Anterior cingulate cortex (tissue), 58 donors: ENCODE measurements around the gene KRTDAP.

Experiments
- DNase-seq, 58 donors: peaks; one replicate each; lab custom pipeline; 2025; lab: John Stamatoyannopoulos, UW

The KRTDAP gene, protein sequence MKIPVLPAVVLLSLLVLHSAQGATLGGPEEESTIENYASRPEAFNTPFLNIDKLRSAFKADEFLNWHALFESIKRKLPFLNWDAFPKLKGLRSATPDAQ

DNA sequence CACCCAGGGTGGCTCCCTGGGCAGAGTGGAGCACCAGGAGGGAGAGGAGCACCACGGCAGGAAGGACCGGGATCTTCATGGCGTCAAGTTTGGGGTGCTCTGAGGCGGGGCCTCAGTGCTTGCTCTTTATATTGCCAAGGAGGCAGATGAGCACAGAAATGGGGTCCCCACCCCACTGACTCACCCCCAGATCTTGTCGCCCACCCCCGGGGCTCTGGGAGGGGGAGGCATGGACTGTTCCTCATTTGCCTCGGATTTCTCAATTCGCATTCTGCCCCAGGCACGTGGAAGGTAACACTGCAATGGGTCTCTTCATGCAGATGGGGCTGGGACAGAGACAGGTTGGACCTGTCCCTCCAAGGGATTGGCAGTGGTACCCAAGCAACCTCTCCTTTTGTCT, at the start of gene KRTDAP:
KRTDAP (minus strand) TSS at position 101 of the 400 bp plus-strand sequence; CDS start at position 79, 22 bp downstream.
- no peak for DNase-seq

DNA sequence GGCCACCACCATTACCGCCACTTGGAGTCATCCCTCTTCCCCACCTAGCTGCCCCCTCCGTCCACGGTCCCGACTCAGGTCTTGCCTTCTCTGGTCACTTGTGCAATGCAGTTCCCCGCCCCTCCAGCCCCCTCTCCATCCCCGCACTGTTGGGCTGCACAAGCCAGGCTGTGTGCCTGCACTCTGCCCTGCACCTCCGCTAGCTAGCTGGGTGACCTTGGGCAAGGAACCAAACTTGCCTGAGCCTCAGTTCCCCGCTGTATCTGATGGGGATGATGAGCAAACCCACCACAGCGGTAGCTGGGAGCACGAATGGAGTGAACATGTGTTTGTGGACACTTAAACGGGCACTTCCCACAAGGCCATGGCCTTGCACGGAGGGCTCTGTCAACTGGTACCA, 49.6 kb upstream of the KRTDAP start:
- DNase-seq = no peak

DNA sequence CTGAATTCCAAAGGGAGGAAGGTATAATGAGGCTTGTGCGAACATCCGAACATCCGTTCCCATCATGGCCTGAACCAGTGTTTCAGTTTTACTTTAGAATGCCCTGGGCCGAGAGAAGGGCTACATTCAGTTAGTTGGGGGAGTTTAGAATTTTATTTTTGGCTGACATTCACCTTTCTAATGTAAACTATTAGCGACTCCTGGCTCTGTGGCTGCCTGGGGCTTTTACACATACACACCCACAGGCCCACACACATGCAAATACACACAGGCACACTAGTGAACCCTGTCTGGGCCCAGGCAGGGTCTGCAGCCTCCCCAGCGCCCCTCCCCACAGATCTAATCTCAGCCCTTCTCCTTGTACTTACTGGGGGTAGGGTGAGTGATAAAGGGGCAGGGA, 49.0 kb upstream of the KRTDAP start:
- DNase-seq = no peak

DNA sequence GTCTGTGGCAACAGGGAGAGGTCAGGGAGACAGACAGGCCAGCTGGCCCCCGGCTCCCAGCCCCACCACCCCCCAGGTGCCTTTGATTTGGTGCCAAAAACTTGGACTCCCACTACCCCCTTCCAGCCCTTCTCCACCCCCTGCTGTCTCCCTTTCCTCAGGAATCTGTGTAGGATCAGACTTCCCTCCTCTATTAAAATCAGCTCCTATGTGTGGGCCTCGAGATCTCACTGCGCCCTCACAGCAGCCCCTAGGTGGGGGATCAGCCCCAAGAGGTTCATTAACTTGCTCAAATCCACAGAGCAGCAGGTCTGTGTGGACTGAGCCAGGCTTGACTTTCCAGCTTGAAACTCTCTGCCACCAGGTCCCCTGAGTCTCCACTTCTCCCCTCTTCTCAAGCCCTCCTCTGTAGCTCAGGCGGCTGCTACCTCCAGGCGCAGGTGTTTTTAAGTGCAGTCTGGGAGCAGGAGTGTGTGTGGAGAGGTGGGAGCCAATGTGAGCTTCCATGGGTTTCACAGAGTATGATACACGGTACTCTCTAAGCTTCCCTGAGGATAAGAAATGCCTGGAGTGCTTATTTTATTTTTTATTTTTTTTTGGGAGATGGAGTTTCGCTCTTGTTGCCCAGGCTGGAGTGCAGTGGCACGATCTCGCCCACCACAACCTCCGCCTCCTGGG, 44.7 kb upstream of the KRTDAP start:
- no peak for DNase-seq

DNA sequence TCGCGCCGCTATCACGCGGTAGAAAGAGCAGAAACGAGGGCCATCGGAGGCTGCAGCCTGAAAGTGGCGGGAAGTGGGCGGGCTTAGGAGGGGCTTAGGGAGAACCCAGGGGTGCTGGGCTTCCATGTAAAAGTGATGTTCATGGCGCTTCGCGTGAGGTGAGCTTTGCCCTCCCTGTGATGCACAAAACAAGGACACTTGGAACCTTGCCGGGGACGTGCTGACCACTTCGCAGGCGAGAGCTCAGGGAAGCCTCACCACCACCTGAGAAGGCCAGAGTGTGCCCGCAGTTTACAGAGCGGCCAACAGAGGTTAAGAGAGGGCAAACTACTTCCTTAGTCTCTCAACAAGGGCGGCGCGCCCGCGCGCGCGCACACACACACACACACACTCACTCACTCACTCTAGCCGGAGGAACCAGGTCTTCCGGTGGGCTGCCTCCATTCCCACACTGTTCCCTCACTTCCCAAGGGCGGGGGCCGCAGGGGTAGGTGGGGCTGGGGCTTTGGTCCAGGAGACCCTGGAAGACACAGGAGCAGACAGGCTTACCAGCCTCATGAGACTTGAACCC, 43.6 kb upstream of the KRTDAP start:
- no peak for DNase-seq

DNA sequence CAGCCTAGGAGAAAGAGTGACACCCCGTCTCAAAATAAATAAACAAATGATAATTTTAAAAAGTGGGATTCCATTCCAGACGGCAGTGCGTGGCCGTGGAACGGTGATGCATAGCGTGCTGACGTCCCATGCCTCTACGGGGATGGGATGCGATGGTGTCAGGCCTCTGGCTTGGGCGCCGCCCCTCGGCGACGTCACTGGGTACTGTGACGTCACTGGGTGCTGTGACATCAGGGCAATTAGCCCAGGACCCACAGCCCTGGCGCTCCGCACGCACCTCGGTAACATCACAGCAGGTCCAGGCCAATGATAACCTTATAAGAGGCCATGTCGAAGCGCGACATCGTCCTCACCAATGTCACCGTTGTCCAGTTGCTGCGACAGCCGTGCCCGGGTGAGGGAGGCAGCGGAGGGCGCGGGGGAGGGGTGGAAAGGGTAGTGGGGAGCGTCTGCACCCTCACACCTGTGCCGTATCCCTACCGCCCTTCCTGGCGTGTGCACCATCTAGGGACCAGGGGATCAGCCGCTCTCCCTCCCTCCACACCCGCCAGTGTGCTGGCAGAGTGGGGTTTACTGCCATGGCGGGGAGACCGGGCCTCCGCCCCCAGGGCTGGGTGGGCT, 43.0 kb upstream of the KRTDAP start, which contains the start of gene GAPDHS:
GAPDHS (plus strand) TSS at position 256 of the 621 bp plus-strand sequence; CDS start at position 328, 72 bp downstream.
- no peak for DNase-seq

DNA sequence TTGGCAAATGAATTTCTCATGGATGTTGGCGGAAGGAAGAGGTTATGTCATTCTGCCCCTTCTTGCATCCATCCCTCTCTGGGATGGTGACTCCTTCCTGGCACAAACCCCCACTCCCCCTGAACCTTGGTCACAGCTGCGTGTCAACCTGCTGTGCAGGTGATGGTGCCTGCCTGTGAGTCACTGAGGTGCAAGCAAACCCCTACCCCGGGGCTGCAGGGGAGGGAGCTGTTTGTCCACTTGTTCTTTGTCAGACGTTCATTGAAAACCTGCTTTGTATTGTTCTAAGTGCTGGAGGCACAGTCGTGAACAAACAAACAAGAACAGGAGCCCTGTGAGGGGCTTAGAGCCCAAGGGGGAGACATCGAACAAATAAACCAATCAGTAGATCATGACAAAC, 41.0 kb upstream of the KRTDAP start:
- no peak for DNase-seq

DNA sequence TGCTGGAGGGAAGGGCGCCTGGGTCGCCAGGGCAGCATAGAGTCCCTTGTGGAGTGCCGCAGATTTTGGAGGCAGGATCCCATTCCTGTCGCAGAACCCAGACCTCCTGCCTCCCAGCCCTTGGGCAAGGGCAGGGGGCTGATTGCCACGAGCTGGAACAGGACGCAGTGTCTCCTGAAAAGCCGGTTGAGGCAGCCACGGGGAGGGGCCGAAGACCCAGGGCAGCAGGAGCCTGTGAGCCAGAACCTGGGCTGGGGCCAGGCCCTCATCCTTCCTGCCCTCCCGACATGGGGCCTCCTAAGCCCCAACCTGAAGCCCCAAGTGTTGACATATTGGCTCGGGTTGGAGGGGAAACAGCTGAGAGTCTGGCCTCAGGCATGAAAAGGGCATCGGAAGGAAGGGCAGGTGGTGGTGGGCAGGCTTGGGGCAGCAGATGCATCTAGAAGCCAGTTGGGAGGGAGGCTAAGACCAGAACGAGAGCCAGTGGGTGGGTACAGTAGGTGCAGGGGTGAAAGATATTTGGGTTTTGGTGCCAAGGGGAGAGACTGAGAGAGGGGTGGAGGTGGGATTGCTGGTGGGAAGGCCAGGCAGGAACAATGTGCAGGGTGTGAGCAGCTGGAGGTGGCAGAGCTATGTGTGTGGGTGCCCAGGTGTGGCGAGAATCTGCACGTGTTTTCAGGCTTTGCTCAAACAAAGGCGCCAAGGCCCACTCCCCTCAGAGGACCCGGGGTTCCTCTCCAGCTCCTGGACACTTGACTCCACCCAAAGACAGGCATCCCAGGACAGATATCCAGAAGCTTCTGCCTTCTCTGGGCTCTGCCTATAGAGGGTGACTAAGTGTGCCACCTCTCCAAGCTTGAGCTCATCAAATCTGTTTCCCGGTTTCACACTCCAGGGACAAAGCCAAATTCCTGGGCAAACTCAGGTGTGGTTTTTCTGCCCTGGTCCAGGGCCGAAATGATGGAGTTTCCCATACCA, 39.3 kb upstream of the KRTDAP start:
- no peak for DNase-seq

DNA sequence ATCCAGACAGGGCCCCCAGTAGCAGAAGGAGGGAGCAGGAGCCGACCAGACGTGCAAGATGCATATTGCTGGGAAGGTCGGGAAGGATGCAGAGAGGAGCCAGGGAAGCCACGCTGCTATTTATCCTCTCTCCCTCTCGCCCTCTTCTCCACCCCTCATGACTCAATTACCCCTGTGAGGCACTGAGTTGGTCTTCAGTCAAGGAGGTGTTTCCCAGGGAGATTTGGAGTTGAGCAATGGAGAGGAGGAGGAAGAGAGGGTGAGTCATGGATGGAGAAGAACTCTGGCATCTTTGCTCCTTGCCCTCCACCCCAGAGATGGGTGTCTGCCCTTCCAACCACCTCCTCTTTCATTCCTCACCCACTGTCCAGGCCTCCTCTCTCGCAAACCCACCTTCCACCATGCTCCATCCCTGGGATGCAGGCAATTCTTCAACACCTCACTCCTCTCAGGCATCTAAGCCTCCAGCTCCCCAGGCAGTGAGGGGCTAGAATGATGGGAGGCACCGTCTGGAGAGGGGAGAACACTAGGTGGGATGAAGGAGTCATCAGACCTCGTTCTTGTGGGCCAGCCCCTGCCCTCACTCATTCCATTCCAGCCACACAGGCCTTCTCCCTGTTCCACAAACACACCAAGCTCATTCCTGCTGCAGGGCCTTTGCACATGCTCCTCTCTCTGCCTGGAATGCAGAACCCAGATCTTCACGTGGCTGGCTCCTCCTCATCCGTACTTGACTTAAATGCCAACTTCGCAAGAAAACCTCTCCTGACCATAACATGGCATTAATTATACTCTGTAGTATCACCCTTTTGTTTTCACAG, 38.2 kb upstream of the KRTDAP start, which contains the start of gene SBSN:
SBSN (minus strand) TSS at position 94 of the 821 bp plus-strand sequence; CDS start at position 64, 30 bp downstream.
- no peak for DNase-seq

DNA sequence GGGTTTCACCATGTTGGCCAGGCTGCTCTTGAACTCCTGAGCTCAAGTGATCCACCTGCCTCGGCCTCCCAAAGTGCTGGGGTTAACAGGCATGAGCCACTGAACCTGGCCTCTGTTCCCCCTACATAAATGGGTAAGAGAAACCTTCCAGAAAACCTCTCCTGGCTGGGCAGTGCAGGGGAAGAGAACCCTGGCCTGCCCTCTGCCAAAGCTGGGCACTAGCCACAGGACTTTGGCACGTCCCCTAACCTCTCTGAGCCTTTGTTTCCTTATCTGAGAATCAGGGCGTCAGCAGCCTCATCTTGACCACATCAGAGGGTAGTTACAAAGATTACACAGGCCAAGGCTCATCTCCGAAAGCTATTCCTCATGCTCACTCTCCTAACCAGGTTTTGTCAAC, 35.6 kb upstream of the KRTDAP start:
- DNase-seq = no peak

DNA sequence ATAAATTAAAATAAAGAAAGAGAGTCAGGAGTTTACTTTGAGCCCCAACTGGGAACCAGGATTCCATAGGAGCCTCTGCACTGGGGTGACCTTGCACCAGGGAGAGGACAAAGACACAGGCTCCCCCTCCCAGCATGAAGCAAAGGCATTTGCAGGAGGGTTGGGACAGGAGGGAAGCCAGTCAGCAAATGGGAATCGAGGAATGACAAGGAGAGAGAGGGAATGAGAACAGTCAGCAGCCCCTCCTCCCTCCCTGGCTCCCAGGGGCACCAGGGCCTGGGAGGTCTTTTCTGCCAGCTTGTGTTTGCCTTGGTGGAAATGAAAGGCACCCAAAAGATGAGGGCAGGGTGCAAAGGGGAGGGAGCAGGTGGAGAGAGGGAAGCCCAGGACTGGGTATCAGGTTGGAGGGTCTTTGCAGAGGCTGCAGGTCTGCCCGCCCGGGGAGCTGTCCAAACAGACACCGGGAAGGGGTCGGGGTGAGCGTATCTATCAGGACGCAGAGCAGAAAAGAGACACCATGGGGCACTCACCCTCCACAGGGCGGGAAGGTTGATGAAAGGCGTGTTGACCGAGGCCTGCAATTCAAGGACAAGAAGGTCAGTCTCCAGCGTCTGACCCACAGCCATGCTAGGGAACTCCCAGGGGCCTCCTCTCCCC, 34.0 kb upstream of the KRTDAP start:
- no peak for DNase-seq

DNA sequence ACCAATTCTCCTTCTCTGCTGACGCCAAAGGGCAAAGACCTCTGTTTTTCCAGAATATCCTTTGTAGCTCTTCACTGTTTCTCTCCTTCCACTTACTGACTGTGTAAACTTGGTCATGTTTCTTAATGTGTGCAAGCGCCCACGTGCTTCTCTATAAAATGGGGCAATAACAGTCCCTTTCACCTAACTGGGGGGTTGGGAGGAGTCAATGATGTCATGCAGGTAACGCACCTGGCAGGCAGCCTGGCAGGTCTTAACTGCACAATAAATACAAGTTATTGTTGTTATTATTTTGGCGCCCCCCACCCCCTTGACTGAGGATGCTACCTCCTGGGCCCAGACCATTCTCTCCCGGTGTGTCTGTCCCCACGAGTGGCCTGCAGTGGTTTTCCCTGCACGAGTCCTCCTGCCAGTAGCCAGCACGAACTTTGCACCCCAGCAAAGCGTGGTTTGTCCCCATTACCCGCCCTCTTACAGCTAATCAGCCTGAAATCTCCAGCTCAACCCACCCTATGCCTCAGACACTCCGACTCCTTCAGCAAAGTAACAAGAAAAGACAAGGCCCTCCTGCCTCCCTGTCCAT, 32.6 kb upstream of the KRTDAP start:
- DNase-seq = no peak

DNA sequence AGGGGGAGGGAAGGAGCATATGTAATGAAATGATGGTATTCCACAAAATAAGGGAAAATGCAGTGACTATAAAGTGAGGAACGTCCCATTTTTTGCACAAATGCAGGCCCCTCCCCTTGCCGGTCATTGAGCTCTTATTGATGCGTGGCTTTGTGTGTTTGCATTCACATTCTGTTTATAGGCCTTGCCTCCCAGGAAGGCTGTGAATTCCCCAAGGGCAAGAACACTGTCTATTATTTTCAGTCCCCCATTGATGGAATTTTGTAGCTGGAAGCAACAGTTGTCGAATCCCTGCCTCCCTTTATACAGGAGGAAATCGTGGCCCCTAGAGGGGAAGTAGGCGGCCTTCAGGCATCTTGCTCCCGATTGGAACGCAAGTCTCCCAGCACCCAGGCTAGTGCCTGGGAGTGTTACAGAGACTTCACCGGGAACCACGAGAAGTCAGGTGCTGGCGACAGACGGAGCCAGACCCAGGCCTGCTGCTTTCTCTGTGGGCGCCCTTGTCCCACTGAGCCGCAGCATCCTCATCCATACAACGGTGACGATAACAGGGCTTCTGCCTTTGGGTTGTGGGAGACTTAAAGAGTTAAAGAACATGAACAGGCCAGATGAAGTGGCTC, 31.0 kb upstream of the KRTDAP start:
- no peak for DNase-seq

DNA sequence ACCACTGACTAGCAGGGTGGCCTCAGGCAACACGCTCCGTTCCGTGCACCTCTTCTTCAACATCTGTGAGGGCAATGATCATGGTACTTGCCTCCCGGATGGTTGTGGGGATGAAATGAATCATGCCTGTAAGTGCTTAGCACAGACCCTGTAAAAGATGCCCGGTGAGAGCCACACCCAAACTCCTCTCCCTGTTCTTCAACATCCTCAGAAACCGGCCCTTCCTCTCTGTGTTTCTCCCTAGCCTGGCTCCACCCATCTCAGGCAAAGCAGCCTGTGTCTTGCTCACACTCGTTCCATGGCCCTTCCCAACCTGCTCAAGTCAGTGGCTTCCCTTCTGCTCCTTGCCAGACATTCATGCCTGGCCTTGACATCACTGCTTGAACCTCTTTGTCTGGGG, 29.0 kb upstream of the KRTDAP start:
- DNase-seq = no peak

DNA sequence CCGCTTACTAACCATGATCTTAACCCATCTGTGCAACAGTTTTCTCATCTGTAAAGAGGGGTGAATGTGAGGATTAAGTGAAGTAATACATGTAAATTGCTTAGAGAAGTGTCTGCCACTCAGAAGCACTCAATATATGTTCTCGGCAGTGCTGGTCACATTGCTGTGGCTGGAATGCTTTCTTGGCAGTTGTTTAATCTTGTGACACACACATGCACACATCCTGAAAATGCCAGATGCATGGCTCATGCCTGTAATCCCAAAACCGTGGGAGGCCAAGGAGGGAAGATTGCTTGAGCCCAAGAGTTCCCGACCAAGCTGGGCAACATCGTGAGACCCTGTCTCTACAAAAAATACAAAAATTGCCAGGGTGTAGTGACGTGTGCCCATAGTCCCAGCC, 28.0 kb upstream of the KRTDAP start:
- no peak for DNase-seq

DNA sequence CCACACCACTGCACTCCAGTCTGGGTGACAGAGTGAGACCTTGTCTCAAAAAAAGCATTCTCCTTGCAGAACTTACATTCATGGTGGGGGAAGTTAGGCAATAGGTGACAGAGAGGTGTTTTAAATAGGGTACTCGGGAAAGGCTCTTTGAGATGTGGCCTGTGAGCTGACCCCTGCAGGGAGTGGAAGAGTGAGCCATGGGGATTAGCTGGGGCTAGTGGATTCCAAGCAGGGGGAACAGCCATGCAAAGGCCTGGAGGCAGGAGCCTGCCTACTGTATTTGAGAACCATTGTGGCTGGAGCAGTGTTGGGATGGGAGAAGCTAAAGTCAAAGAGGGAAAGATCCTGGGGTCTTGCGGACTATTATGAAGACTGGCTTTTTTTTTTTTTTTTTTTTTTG, 27.1 kb upstream of the KRTDAP start:
- DNase-seq = no peak

DNA sequence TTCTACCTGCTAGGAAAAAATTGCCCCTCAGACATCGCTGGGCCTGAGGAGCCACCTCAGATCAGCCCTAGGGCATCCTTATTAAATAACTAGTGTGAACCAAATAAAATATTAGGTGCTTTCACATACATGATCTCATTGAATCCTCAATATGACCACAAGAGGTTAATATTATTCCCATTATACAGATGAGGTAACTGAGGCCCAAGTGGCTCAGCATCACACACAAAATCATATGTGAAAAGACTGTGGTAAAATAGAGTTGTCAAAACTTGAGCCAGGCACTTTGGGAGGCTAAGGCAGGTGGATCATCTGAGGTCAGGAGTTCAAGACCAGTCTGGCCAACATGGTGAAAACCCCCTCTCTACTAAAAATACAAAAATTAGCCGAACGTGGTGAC, 26.0 kb upstream of the KRTDAP start:
- no peak for DNase-seq

DNA sequence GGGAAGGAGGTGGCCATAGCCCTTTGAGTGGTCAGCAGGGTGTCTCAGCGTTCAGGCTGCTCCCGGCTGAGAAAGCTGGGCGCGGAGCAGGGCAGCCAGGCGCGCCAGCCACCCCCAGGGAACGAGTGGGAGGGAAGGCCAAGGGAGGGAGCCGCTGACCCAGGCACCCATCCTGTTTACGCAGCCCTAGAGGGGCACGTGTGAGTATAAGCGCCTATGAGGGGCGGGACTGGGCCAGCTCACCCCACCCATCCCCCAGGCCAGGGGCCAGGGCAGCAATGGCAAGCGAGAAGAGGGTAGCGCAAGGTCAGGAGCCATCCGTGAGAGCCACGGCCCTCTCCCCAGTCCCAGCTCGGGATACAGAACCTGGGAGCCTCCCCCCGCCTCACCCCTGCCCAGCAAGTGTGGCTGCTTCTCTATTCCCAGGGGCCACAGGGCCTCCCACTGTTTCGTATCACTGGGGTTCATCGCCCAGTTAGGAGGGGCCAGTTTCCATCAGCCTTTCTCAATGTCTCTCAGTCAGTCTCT, 24.1 kb upstream of the KRTDAP start:
- DNase-seq = no peak
